Measurements from ENCODE around the gene AFG3L2.

Gene AFG3L2

GRCh38 chr18:12282442-12283039 lies 94.5 kb downstream of the AFG3L2 start:
- peak; percentile 92 for FAIRE-seq

GRCh38 chr18:12281861-12282260 lies 95.2 kb downstream of the AFG3L2 start:
- FAIRE-seq (no peak), DNase-seq (ENCODE audit: low spot score) (no peak)

More at GRCh38 chr18:12282442-12283039, 94.5 kb downstream of the AFG3L2 start:
- DNase-seq (ENCODE audit: low spot score), result peak; percentile 69

- no peak for DNase-seq (ENCODE audit: low spot score)
- FAIRE-seq, result peak; percentile 67
These were observed 97.1 kb downstream of the AFG3L2 start for GRCh38 chr18:12279781-12280531.

Measured in urothelium cell line (cell line).